ENCODE results near the gene MEDAG.

Gene MEDAG

GRCh38 chr13:30932481-30933353 lies 26.6 kb downstream of the MEDAG start, which contains the start of gene TEX26:
Gene TEX26, plus strand, starts transcription at chr13:30932656. Its CDS starts 60 bp downstream, at chr13:30932716.
- Histone ChIP-seq H3K27me3 (ENCODE audit: insufficient read depth, low read depth, severe bottlenecking) (no peaks in the 10 kb centered on the region), H3K36me3 (no peaks in the 10 kb centered on the region), H3K4me3 (ENCODE audit: low read depth, low read length) (no peak within 1 kb of the TSS), H3K27ac (no peak within 1 kb of the TSS), H3K9me3 (ENCODE audit: severe bottlenecking) (no peaks in the 10 kb centered on the region)
- no peak for DNase-seq
- TF ChIP-seq CTCF (IDR thresholded peaks at IDR 0.05; ENCODE audit: low read depth, low read length): no peak

GRCh38 chr13:30933354-30933670 lies 27.2 kb downstream of the MEDAG start:
- H3K27ac ChIP-seq: no peak overlapping the region
- H3K36me3 ChIP-seq: no peaks in the 10 kb centered on the region
- H3K27me3 ChIP-seq (ENCODE audit: insufficient read depth, low read depth, severe bottlenecking): no peaks in the 10 kb centered on the region
- no peak for TF ChIP-seq CTCF (IDR thresholded peaks at IDR 0.05; ENCODE audit: low read depth, low read length)
- H3K4me3 ChIP-seq (ENCODE audit: low read depth, low read length): no peak overlapping the region
- no peak for DNase-seq
- H3K9me3 ChIP-seq (ENCODE audit: severe bottlenecking): no peaks in the 10 kb centered on the region

- H3K4me3 ChIP-seq (ENCODE audit: low read depth, low read length): no peak overlapping the region
- H3K27ac ChIP-seq: no peak overlapping the region
- TF ChIP-seq CTCF (IDR thresholded peaks at IDR 0.05; ENCODE audit: low read depth, low read length): no peak
- H3K9me3 ChIP-seq (ENCODE audit: severe bottlenecking): no peaks in the 10 kb centered on the region
- H3K27me3 ChIP-seq (ENCODE audit: insufficient read depth, low read depth, severe bottlenecking): no peaks in the 10 kb centered on the region
- DNase-seq: no peak
- no peaks in the 10 kb centered on the region for H3K36me3 ChIP-seq
These were observed 28.3 kb downstream of the MEDAG start for GRCh38 chr13:30934381-30934780.

GRCh38 chr13:30934803-30935202 lies 28.7 kb downstream of the MEDAG start:
- no peaks in the 10 kb centered on the region for H3K36me3 ChIP-seq
- H3K27me3 ChIP-seq (ENCODE audit: insufficient read depth, low read depth, severe bottlenecking): no peaks in the 10 kb centered on the region
- no peak for TF ChIP-seq CTCF (IDR thresholded peaks at IDR 0.05; ENCODE audit: low read depth, low read length)
- no peak overlapping the region for H3K27ac ChIP-seq
- H3K9me3 ChIP-seq (ENCODE audit: severe bottlenecking): no peaks in the 10 kb centered on the region
- no peak overlapping the region for H3K4me3 ChIP-seq (ENCODE audit: low read depth, low read length)
- DNase-seq: no peak

- no peak for TF ChIP-seq CTCF (IDR thresholded peaks at IDR 0.05; ENCODE audit: low read depth, low read length)
These were observed 30.9 kb downstream of the MEDAG start for GRCh38 chr13:30936971-30937370.

GRCh38 chr13:30943881-30944280 lies 37.8 kb downstream of the MEDAG start:
- Histone ChIP-seq H3K4me3 (ENCODE audit: low read depth, low read length) (no peak overlapping the region), H3K9me3 (ENCODE audit: severe bottlenecking) (no peaks in the 10 kb centered on the region), H3K27me3 (ENCODE audit: insufficient read depth, low read depth, severe bottlenecking) (no peaks in the 10 kb centered on the region), H3K27ac (no peak overlapping the region), H3K36me3 (no peaks in the 10 kb centered on the region)
- no peak for TF ChIP-seq CTCF (IDR thresholded peaks at IDR 0.05; ENCODE audit: low read depth, low read length)
- no peak for DNase-seq

More at GRCh38 chr13:30936971-30937370, 30.9 kb downstream of the MEDAG start:
- no peak overlapping the region for H3K4me3 ChIP-seq (ENCODE audit: low read depth, low read length)
- H3K27ac ChIP-seq: no peak overlapping the region
- DNase-seq: no peak
- no peaks in the 10 kb centered on the region for H3K36me3 ChIP-seq
- H3K9me3 ChIP-seq (ENCODE audit: severe bottlenecking): no peaks in the 10 kb centered on the region
- no peaks in the 10 kb centered on the region for H3K27me3 ChIP-seq (ENCODE audit: insufficient read depth, low read depth, severe bottlenecking)
